ENCODE measurements around the gene RS1.

RS1 gene

GRCh38 chrX:18672008-18672407 is at the start of gene RS1:
RS1 (minus strand) TSS chrX:18672108; CDS start chrX:18672068, 40 bp downstream.
- DNase-seq: no peak

GRCh38 chrX:18719852-18720251 is 47.9 kb upstream of the RS1 start:
- DNase-seq: no peak

GRCh38 chrX:18714910-18715309 is 43.0 kb upstream of the RS1 start:
- DNase-seq: no peak

- no peak for DNase-seq
These were observed 37.9 kb upstream of the RS1 start for GRCh38 chrX:18709833-18710232.

- DNase-seq: no peak
These were observed 35.6 kb upstream of the RS1 start, which contains the start of gene PPEF1 for GRCh38 chrX:18707426-18708049. PPEF1 (plus strand) TSS chrX:18707645; CDS start chrX:18707781, 136 bp downstream.

GRCh38 chrX:18702362-18703195 is 30.7 kb upstream of the RS1 start:
- DNase-seq: no peak

GRCh38 chrX:18701621-18702361 is 29.9 kb upstream of the RS1 start:
- DNase-seq: no peak

- no peak for DNase-seq
These were observed 27.1 kb upstream of the RS1 start for GRCh38 chrX:18698737-18699650.

- DNase-seq: no peak
These were observed 24.7 kb upstream of the RS1 start for GRCh38 chrX:18696653-18697052.

GRCh38 chrX:18692541-18692940 is 20.6 kb upstream of the RS1 start:
- no peak for DNase-seq

GRCh38 chrX:18691431-18691830 is 19.5 kb upstream of the RS1 start:
- DNase-seq: no peak

GRCh38 chrX:18687856-18688495 is 16.1 kb upstream of the RS1 start:
- DNase-seq: no peak

GRCh38 chrX:18682979-18683387 is 11.1 kb upstream of the RS1 start:
- no peak for DNase-seq

- DNase-seq: no peak
These were observed 10.1 kb upstream of the RS1 start for GRCh38 chrX:18681996-18682395.

GRCh38 chrX:18677161-18677869 is 5.4 kb upstream of the RS1 start:
- no peak for DNase-seq

- DNase-seq: no peak
These were observed 4.6 kb upstream of the RS1 start for GRCh38 chrX:18676470-18676869.

GRCh38 chrX:18676050-18676449 is 4.1 kb upstream of the RS1 start:
- DNase-seq: no peak

- DNase-seq: peak; percentile 66
These were observed 3.2 kb upstream of the RS1 start for GRCh38 chrX:18674788-18675735.

GRCh38 chrX:18674417-18674787 is 2.5 kb upstream of the RS1 start:
- no peak for DNase-seq
